Measurements from ENCODE around the gene BAIAP2. TPM values are rescaled to one million over a fixed set of nuclear protein-coding genes. Genes with fewer than 3 reads are reported as not detected.

Gene BAIAP2
- total and polyA plus RNA-seq, 2 of the 13 experiments (the other 11 are each of a cell fraction or from before 2014, with no cell fraction given): 22.5 to 24.0 TPM

GRCh38 chr17:81097134-81097942, 62.4 kb downstream of the BAIAP2 start (continued):
- no peak; a peak in 1 of 4 replicates for TF ChIP-seq REST (IDR thresholded peaks at IDR 0.05; ENCODE audit: borderline replicate concordance in 1 of 2, low read depth in 1 of 2, low read length in 2 of 2)
- 0 out of 2 replicates have a peak, but pooled peaks have one; percentile 10 for TF ChIP-seq ZNF235 (CRISPR knock-in tag; IDR thresholded peaks at IDR 0.05; ENCODE audit: borderline replicate concordance)
- TF ChIP-seq ZFP41 (CRISPR knock-in tag; IDR thresholded peaks at IDR 0.05; ENCODE audit: borderline replicate concordance): no peak
- TF ChIP-seq ZSCAN20 (CRISPR knock-in tag; IDR thresholded peaks at IDR 0.05; ENCODE audit: borderline replicate concordance): no peak
- TF ChIP-seq PTBP1 (IDR thresholded peaks at IDR 0.05; ENCODE audit: low read depth, low read length, poor library complexity, severe bottlenecking): no peak
- no peak for TF ChIP-seq IKZF1 (IDR thresholded peaks at IDR 0.05)
- TF ChIP-seq PCBP1 (IDR thresholded peaks at IDR 0.05; ENCODE audit: borderline replicate concordance, low read depth, low read length): 0 out of 2 replicates have a peak, but pooled peaks have one; percentile 19
- TF ChIP-seq DMAP1 (CRISPR knock-in tag; IDR thresholded peaks at IDR 0.05): no peak; the same call in 1 of the 2 replicates
- no peak for TF ChIP-seq PAF1 (CRISPR knock-in tag; IDR thresholded peaks at IDR 0.05)
- TF ChIP-seq LRRFIP1 (CRISPR knock-in tag; conservative IDR thresholded peaks at IDR 0.05): no peak
- no peak for TF ChIP-seq NFYB (CRISPR knock-in tag; IDR thresholded peaks at IDR 0.05)
- TF ChIP-seq GPN1 (CRISPR knock-in tag; IDR thresholded peaks at IDR 0.05; ENCODE audit: borderline replicate concordance): 0 out of 2 replicates have a peak, but pooled peaks have one; percentile 7
- TF ChIP-seq U2AF1 (optimal IDR thresholded peaks at IDR 0.05; ENCODE audit: low read depth, low read length): no peak
- no peak for TF ChIP-seq THAP8 (CRISPR knock-in tag; IDR thresholded peaks at IDR 0.05; ENCODE audit: borderline replicate concordance)
- TF ChIP-seq ZNF326 (CRISPR knock-in tag; IDR thresholded peaks at IDR 0.05; ENCODE audit: borderline replicate concordance): no peak
- TF ChIP-seq NPAS2 (CRISPR knock-in tag; IDR thresholded peaks at IDR 0.05; ENCODE audit: borderline replicate concordance): no peak
- TF ChIP-seq HMG20B (CRISPR knock-in tag; conservative IDR thresholded peaks at IDR 0.05): no peak
- TF ChIP-seq ATF4 (CRISPR knock-in tag; IDR thresholded peaks at IDR 0.05): no peak
- TF ChIP-seq ZNF577 (CRISPR knock-in tag; IDR thresholded peaks at IDR 0.05; ENCODE audit: borderline replicate concordance, low read depth): no peak
- TF ChIP-seq ZNF816 (CRISPR knock-in tag; IDR thresholded peaks at IDR 0.05; ENCODE audit: borderline replicate concordance): no peak
- TF ChIP-seq ASH2L (IDR thresholded peaks at IDR 0.05; ENCODE audit: insufficient read length, low read depth, low read length): peak; percentile 15
